SIG-M5 (cell line): ENCODE data around the gene TEX48.
A peak's percentile ranks its signal among the peaks of the same experiment; 100 is the strongest.

Experiments
- DNase-seq: peaks from one replicate; lab custom pipeline; 2025; lab: John Stamatoyannopoulos, UW

TEX48 gene

GRCh38 chr9:114693248-114693855 is 11.4 kb upstream of the TEX48 start:
- no peak for DNase-seq

- no peak for DNase-seq
Observed at GRCh38 chr9:114691956-114692295, 9.9 kb upstream of the TEX48 start.

GRCh38 chr9:114691046-114691955 is 9.3 kb upstream of the TEX48 start:
- DNase-seq: peak; percentile 27

GRCh38 chr9:114690308-114690707 is 8.3 kb upstream of the TEX48 start:
- DNase-seq: no peak

- DNase-seq: no peak
Observed at GRCh38 chr9:114689813-114690212, 7.8 kb upstream of the TEX48 start.

GRCh38 chr9:114688909-114689610 is 7.1 kb upstream of the TEX48 start:
- no peak for DNase-seq

- no peak for DNase-seq
Observed at GRCh38 chr9:114688379-114688778, 6.4 kb upstream of the TEX48 start.

GRCh38 chr9:114687034-114687433 is 5.0 kb upstream of the TEX48 start:
- DNase-seq: no peak

GRCh38 chr9:114685951-114686350 is 4.0 kb upstream of the TEX48 start:
- DNase-seq: no peak

- no peak for DNase-seq
Observed at GRCh38 chr9:114684036-114684435, 2.0 kb upstream of the TEX48 start.

GRCh38 chr9:114682846-114683245 is 854 bp upstream of the TEX48 start:
- no peak for DNase-seq

GRCh38 chr9:114680259-114681001 is 1.6 kb downstream of the TEX48 start:
- DNase-seq: no peak

- DNase-seq: no peak
Observed at GRCh38 chr9:114678795-114679194, 3.2 kb downstream of the TEX48 start.

- no peak for DNase-seq
Observed at GRCh38 chr9:114678130-114678529, 3.9 kb downstream of the TEX48 start.

- no peak for DNase-seq
Observed at GRCh38 chr9:114677418-114677817, 4.6 kb downstream of the TEX48 start.

- DNase-seq: no peak
Observed at GRCh38 chr9:114676901-114677300, 5.1 kb downstream of the TEX48 start.

- DNase-seq: no peak
Observed at GRCh38 chr9:114674798-114675540, 7.0 kb downstream of the TEX48 start.

GRCh38 chr9:114674076-114674797 is 7.8 kb downstream of the TEX48 start:
- DNase-seq: no peak

- DNase-seq: no peak
Observed at GRCh38 chr9:114671605-114672004, 10.4 kb downstream of the TEX48 start.

- no peak for DNase-seq
Observed at GRCh38 chr9:114669961-114670360, 12.0 kb downstream of the TEX48 start.

- no peak for DNase-seq
Observed at GRCh38 chr9:114668146-114668545, 13.8 kb downstream of the TEX48 start.
